Measurements from ENCODE around the gene FRMPD1.
"Not testable (repeated sequence)": the region's sequence is repeated elsewhere in the genome, so short reads cannot be mapped to it uniquely, and the experiment has no call there.

- TF ChIP-seq EP300, CTCF, CEBPB, MAX, BCL3 (IDR thresholded peaks at IDR 0.05): not testable (repeated sequence)
These were observed 101.4 kb downstream of the FRMPD1 start for GRCh38 chr9:37752112-37752511.
